PC-9 (cell line): ENCODE measurements around the gene ERGIC1.

Experiments
- EZH2 ChIP-seq: fragments of 200-600 bp; sonication (generic); IDR thresholded peaks from 2 replicates; pipeline ENCODE4 v1.8.0; 2017; ENCODE audit warnings: antibody characterized with exemption, low read depth
- TF ChIP-seq, protein P1 (sequence below): fragments of 200-600 bp; sonication (generic); conservative IDR thresholded peaks from 2 replicates; pipeline ENCODE4 v1.6.1; 2017; ENCODE audit warnings: mixed run types, antibody characterized with exemption, mild to moderate bottlenecking, moderate library complexity

DNA sequence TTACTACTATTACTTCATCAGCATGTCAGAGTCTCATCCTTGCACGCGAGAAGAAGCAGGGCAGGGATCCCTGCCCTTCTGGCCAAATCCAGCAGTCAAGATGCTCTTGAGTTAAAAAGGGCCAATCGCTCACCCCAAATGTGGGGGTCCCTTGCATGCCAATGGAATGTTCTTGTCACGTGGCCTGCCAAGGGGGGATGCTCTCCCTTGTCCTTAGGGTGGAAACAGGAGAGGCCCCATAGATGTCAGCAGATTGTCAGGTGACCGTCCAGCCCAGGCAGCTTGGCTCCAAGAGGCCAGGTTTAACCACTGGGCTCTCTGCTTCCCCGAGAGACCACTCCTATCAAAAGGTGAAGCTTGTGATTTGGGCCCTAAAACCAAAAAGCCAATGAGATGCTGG is 37.7 kb upstream of the ERGIC1 start:
- TF ChIP-seq, protein P1, sequence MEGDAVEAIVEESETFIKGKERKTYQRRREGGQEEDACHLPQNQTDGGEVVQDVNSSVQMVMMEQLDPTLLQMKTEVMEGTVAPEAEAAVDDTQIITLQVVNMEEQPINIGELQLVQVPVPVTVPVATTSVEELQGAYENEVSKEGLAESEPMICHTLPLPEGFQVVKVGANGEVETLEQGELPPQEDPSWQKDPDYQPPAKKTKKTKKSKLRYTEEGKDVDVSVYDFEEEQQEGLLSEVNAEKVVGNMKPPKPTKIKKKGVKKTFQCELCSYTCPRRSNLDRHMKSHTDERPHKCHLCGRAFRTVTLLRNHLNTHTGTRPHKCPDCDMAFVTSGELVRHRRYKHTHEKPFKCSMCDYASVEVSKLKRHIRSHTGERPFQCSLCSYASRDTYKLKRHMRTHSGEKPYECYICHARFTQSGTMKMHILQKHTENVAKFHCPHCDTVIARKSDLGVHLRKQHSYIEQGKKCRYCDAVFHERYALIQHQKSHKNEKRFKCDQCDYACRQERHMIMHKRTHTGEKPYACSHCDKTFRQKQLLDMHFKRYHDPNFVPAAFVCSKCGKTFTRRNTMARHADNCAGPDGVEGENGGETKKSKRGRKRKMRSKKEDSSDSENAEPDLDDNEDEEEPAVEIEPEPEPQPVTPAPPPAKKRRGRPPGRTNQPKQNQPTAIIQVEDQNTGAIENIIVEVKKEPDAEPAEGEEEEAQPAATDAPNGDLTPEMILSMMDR, result no peak
- TF ChIP-seq EZH2, result no peak
